GM12872 (cell line): ENCODE measurements around the gene MAGIX.
A peak's percentile ranks its signal among the peaks of the same experiment; 100 is the strongest.

Source experiments
- TF ChIP-seq, protein P1 (sequence below): IDR thresholded peaks from 3 replicates; pipeline ENCODE4 v1.5.1; 2011; ENCODE audit warnings: low read depth, mild to moderate bottlenecking, low read length, moderate library complexity; ENCODE audit not compliant: insufficient read depth

Gene MAGIX

GRCh38 chrX:49155900-49156837, 6.4 kb upstream of the MAGIX start:
- TF ChIP-seq, protein P1, sequence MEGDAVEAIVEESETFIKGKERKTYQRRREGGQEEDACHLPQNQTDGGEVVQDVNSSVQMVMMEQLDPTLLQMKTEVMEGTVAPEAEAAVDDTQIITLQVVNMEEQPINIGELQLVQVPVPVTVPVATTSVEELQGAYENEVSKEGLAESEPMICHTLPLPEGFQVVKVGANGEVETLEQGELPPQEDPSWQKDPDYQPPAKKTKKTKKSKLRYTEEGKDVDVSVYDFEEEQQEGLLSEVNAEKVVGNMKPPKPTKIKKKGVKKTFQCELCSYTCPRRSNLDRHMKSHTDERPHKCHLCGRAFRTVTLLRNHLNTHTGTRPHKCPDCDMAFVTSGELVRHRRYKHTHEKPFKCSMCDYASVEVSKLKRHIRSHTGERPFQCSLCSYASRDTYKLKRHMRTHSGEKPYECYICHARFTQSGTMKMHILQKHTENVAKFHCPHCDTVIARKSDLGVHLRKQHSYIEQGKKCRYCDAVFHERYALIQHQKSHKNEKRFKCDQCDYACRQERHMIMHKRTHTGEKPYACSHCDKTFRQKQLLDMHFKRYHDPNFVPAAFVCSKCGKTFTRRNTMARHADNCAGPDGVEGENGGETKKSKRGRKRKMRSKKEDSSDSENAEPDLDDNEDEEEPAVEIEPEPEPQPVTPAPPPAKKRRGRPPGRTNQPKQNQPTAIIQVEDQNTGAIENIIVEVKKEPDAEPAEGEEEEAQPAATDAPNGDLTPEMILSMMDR, result peak; percentile 60; the same call in 2 of the 3 replicates

DNA sequence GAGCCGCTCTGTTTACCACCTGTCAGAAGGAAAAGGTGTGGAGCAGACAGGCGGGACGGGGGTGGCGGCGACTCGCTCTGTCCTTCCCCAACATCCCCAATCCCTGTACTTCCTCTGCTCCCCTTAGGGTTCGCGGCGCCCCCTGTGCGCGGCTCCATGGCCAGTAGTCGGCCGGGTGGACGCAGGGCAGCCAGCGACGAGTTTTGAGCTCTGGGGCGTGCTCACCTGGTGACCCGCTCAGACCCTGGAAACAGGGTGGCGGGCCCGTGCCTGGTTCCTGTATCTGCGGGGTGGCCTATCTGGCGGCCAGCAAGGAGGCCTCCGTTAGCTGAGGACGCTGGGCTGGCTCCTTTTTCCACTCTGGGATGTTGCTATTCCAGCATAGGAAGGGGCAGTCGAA, 5.4 kb upstream of the MAGIX start:
- TF ChIP-seq, protein P1, result no peak

DNA sequence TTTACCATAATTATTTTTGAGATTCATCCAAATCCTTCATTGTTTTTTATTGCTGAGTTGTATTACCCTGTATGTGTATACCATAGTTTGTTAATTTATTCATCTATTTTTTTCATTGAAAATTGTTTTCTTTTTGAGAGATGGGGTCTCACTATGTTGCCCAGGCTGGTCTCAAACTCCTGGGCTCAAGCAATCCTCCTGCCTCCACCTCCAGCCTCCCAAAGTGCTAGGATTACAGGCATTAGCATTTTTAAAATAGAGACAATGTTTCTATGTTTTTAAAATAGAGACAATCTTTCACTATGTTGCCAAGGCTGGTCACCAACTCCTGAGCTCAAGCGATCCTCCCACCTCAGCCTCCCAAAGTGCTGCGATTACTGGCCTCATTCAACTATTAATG, 1.6 kb upstream of the MAGIX start:
- TF ChIP-seq, protein P1, result no peak

DNA sequence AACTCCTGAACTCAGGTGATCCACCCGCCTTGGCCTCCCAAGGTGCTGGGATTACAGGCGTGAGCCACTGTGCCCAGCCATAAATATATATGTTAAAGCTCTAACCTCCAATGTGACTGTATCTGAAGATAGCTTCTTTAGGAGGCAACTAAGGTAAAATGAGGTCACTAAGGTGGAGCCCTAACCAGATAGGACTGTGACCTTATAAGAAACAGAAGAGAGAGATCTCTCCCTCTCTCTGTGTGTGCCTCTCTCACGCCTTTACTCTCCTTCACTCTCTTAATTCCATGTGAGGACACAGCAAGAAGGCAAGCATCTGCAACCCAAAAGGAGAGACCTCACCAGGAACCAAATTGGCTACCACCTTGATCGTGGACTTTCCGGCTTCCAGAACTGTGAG, 926 bp upstream of the MAGIX start:
- TF ChIP-seq, protein P1, result no peak

DNA sequence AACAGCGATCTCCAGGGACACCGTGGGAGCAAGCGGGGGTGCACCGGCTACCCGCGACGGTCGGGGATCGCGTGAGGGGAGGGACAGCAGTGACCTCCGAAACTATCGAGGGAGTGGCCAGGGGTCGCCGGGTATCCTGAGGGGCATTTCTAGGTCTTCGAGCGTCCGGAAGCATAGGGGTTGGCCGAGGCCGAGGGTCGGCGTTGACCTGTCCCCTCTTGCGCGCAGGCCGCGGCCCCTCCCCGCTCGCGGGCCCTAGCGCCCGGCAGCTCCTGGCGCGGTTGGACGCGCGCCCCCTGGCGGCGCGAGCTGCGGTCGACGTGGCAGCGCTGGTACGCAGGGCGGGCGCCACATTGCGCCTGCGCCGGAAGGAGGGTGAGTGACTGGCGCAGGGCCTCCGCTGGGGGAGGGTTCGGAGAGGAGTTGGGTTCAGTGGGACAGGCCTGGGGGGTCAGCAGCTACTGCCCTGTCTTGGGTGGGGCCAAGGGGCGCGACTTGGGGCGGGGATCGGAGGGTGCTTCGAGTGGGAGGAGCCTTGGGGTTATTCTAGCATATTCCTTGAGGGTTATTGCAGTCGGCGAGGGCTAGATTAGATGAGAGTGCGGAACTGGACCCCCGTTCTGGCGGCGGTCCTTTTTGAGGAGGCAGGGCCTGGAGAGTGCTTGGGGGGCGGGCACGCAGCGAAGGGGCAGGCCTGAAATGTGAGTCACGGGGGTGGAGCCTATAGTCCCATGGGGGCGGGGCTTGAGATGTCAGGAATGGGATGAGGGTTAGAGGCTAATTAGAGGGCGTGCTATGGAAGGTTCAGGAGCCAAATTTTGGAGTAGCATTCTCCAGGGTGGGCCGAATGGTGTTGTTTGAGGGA, 1.2 kb downstream of the MAGIX start:
- TF ChIP-seq, protein P1, result peak; percentile 68; the same call in 2 of the 3 replicates

DNA sequence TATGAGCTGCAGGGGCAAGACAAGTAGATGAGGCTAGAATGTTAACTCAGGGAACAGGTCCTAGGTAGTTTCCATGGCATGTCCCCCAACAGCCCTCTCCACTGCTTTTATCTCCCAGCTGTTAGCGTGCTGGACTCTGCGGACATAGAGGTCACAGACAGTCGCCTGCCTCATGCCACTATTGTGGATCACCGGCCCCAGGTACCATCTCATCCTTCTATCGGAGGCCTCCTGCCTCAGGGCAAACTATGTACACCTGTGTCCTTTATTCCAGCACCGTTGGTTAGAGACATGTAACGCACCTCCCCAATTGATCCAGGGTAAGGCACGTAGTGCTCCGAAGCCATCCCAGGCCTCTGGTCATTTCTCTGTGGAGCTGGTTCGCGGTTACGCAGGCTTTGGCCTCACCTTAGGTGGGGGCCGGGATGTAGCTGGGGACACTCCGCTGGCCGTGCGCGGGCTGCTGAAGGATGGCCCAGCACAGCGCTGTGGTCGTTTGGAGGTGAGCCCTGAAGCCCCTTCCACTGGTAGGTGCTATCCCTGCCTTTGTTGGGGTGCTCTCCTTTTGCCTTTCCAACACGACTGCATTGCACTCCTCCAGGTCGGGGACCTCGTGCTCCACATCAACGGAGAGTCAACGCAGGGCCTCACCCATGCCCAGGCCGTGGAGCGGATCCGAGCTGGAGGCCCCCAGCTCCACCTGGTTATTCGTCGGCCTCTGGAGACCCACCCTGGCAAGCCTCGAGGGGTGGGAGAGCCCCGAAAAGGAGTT, 2.2 kb downstream of the MAGIX start:
- TF ChIP-seq, protein P1, result no peak
